ENCODE results near the gene DNAJB2. TPM values are rescaled to one million over a fixed set of nuclear protein-coding genes. Genes with fewer than 3 reads are reported as not detected.

Gene DNAJB2
- polyA plus RNA-seq, 2 of the 4 experiments (the other 2 are of a cell fraction): 31.0 to 53.7 TPM

- no peak for ATAC-seq
- CTCF ChIA-PET: interaction anchor here (0.9 to 3.4 kb wide), 5 partner anchors 10 to 75 kb away, joined by 3 to 34 read pairs (median 7); partner anchors contain the start of gene DNAJB2
- peak overlapping the region; percentile 78; the same call in 1 of the 3 replicates for H3K4me3 ChIP-seq
- H3K9me3 ChIP-seq: no peaks in the 10 kb centered on the region
- no peak for DNase-seq (ENCODE audit: low read depth in 1 of 2, low spot score in 1 of 2)
- 96% methylated on average over 10 of the region's 10 CpGs for WGBS (ENCODE audit: missing lambda C conversion rate)
- POLR2A ChIA-PET: interaction anchor here (1.9 kb wide), 1 partner anchor 12 kb away, joined by 5 read pairs; no protein-coding TSS in a partner anchor
- peak overlapping the region; percentile 6 to 96; a peak in 3 of 6 replicates for H3K27ac ChIP-seq
- no peak for FAIRE-seq
- peak overlapping the region; percentile 90 for H3K4me2 ChIP-seq
- H3K4me1 ChIP-seq: peaks cover 62% of the 10 kb centered on the region
- TF ChIP-seq, protein P1, sequence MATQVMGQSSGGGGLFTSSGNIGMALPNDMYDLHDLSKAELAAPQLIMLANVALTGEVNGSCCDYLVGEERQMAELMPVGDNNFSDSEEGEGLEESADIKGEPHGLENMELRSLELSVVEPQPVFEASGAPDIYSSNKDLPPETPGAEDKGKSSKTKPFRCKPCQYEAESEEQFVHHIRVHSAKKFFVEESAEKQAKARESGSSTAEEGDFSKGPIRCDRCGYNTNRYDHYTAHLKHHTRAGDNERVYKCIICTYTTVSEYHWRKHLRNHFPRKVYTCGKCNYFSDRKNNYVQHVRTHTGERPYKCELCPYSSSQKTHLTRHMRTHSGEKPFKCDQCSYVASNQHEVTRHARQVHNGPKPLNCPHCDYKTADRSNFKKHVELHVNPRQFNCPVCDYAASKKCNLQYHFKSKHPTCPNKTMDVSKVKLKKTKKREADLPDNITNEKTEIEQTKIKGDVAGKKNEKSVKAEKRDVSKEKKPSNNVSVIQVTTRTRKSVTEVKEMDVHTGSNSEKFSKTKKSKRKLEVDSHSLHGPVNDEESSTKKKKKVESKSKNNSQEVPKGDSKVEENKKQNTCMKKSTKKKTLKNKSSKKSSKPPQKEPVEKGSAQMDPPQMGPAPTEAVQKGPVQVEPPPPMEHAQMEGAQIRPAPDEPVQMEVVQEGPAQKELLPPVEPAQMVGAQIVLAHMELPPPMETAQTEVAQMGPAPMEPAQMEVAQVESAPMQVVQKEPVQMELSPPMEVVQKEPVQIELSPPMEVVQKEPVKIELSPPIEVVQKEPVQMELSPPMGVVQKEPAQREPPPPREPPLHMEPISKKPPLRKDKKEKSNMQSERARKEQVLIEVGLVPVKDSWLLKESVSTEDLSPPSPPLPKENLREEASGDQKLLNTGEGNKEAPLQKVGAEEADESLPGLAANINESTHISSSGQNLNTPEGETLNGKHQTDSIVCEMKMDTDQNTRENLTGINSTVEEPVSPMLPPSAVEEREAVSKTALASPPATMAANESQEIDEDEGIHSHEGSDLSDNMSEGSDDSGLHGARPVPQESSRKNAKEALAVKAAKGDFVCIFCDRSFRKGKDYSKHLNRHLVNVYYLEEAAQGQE (IDR thresholded peaks at IDR 0.05): no peak
- no peak for TF ChIP-seq RAD21 (conservative IDR thresholded peaks at IDR 0.05 in 1 of 2, IDR thresholded peaks at IDR 0.05 in 1 of 2)
- TF ChIP-seq RNF2 (IDR thresholded peaks at IDR 0.05; ENCODE audit: borderline replicate concordance, low read depth): no peak
- no peak for TF ChIP-seq PHF8 (IDR thresholded peaks at IDR 0.05; ENCODE audit: borderline replicate concordance, low read depth)
- no peak for TF ChIP-seq POLR2AphosphoS2 (conservative IDR thresholded peaks at IDR 0.05; ENCODE audit: low read length)
- TF ChIP-seq, protein P2, sequence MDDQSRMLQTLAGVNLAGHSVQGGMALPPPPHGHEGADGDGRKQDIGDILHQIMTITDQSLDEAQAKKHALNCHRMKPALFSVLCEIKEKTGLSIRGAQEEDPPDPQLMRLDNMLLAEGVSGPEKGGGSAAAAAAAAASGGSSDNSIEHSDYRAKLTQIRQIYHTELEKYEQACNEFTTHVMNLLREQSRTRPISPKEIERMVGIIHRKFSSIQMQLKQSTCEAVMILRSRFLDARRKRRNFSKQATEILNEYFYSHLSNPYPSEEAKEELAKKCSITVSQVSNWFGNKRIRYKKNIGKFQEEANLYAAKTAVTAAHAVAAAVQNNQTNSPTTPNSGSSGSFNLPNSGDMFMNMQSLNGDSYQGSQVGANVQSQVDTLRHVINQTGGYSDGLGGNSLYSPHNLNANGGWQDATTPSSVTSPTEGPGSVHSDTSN (IDR thresholded peaks at IDR 0.05): no peak
- TF ChIP-seq GATA3 (IDR thresholded peaks at IDR 0.05; ENCODE audit: borderline replicate concordance): no peak
- no peak for TF ChIP-seq JUN (IDR thresholded peaks at IDR 0.05)
- TF ChIP-seq TFCP2L1 (CRISPR knock-in tag; IDR thresholded peaks at IDR 0.05): no peak
- no peak for TF ChIP-seq ESRRA (IDR thresholded peaks at IDR 0.05; ENCODE audit: borderline replicate concordance, low read length)
- no peak for TF ChIP-seq RCOR1 (IDR thresholded peaks at IDR 0.05; ENCODE audit: low read depth, low read length)
- no peak for TF ChIP-seq NPAS2 (CRISPR knock-in tag; IDR thresholded peaks at IDR 0.05; ENCODE audit: borderline replicate concordance)
- no peak for TF ChIP-seq MAX (IDR thresholded peaks at IDR 0.05)
- no peak for TF ChIP-seq USF2 (IDR thresholded peaks at IDR 0.05)
- TF ChIP-seq EHF (CRISPR knock-in tag; IDR thresholded peaks at IDR 0.05): no peak
- no peak for TF ChIP-seq CHD2 (IDR thresholded peaks at IDR 0.05; ENCODE audit: low read length, partially characterized antibody)
- TF ChIP-seq HOXB5 (CRISPR knock-in tag; IDR thresholded peaks at IDR 0.05): no peak
- TF ChIP-seq RFX5 (IDR thresholded peaks at IDR 0.05): no peak
- no peak for TF ChIP-seq CEBPB (IDR thresholded peaks at IDR 0.05)
- no peak for TF ChIP-seq ZC3H11A (IDR thresholded peaks at IDR 0.05)
These were observed 32.6 kb upstream of the DNAJB2 start for GRCh38 chr2:219246559-219246958.

All from A549 (cell line).